ENCODE results near the gene ATXN1.

The ATXN1 gene

GRCh38 chr6:16596616-16597331 lies 164.5 kb downstream of the ATXN1 start:
- H3K4me1 ChIP-seq (ENCODE audit: low read depth, poor library complexity, severe bottlenecking), result peaks cover 8% of the 10 kb centered on the region
- no peaks in the 10 kb centered on the region for H4K20me1 ChIP-seq (ENCODE audit: insufficient read depth)
- H3K27ac ChIP-seq, result no peak overlapping the region
- no peak overlapping the region for H3K4me3 ChIP-seq (IDR thresholded peaks at IDR 0.05; ENCODE audit: insufficient read depth, low read depth, low read length)
- H3K36me3 ChIP-seq (ENCODE audit: insufficient read depth), result no peaks in the 10 kb centered on the region
- H3K9ac ChIP-seq, result no peak overlapping the region
- TF ChIP-seq, protein P1, sequence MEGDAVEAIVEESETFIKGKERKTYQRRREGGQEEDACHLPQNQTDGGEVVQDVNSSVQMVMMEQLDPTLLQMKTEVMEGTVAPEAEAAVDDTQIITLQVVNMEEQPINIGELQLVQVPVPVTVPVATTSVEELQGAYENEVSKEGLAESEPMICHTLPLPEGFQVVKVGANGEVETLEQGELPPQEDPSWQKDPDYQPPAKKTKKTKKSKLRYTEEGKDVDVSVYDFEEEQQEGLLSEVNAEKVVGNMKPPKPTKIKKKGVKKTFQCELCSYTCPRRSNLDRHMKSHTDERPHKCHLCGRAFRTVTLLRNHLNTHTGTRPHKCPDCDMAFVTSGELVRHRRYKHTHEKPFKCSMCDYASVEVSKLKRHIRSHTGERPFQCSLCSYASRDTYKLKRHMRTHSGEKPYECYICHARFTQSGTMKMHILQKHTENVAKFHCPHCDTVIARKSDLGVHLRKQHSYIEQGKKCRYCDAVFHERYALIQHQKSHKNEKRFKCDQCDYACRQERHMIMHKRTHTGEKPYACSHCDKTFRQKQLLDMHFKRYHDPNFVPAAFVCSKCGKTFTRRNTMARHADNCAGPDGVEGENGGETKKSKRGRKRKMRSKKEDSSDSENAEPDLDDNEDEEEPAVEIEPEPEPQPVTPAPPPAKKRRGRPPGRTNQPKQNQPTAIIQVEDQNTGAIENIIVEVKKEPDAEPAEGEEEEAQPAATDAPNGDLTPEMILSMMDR (conservative IDR thresholded peaks at IDR 0.05; ENCODE audit: low read depth, low read length), result no peak
- no peak overlapping the region for H3K4me2 ChIP-seq
- H2AFZ ChIP-seq (ENCODE audit: low read depth), result no peak overlapping the region
- H3K27me3 ChIP-seq (ENCODE audit: insufficient read depth, low read depth), result no peaks in the 10 kb centered on the region
- no peaks in the 10 kb centered on the region for H3K79me2 ChIP-seq (ENCODE audit: insufficient read depth, low read depth)

DNA sequence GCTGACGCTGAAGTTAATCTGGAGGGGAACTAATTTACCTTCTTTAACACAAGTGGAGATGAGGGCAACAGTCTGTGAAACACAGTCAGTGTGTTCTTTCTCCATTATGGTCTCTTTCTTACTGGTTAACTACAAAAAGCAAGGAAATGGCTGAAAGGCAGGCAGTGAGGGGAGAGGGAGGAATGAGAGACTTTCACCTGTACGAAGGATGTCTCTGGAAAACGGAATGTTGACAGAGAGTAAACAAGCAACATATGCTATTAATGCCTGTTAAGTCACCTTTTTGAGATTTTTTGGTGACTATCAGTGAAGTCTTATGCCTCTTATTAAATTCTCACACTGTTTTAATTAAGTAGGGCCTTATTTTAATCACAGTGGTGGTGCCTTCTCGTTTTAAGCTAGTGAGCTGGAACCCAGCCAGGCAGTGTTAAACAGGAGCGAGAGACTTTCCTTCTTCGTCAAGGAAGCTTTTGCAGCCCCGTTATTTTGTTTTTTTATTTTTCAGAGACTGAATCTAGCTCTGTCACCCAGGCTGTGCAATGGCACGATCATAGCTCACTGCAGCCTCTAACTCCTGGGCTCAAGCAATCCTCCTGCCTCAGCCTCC lies 165.6 kb downstream of the ATXN1 start:
- Histone ChIP-seq H3K4me1 (ENCODE audit: low read depth, poor library complexity, severe bottlenecking) (peaks cover 13% of the 10 kb centered on the region), H3K36me3 (ENCODE audit: insufficient read depth) (no peaks in the 10 kb centered on the region), H3K4me2 (no peak overlapping the region), H3K79me2 (ENCODE audit: insufficient read depth, low read depth) (no peaks in the 10 kb centered on the region), H2AFZ (ENCODE audit: low read depth) (no peak overlapping the region), H4K20me1 (ENCODE audit: insufficient read depth) (no peaks in the 10 kb centered on the region), H3K27me3 (ENCODE audit: insufficient read depth, low read depth) (no peaks in the 10 kb centered on the region), H3K27ac (no peak overlapping the region), H3K4me3 (IDR thresholded peaks at IDR 0.05; ENCODE audit: insufficient read depth, low read depth, low read length) (no peak overlapping the region), H3K9ac (no peak overlapping the region)
- TF ChIP-seq, protein P1 (conservative IDR thresholded peaks at IDR 0.05; ENCODE audit: low read depth, low read length), result no peak

- H4K20me1 ChIP-seq (ENCODE audit: insufficient read depth), result no peaks in the 10 kb centered on the region
- TF ChIP-seq, protein P1 (conservative IDR thresholded peaks at IDR 0.05; ENCODE audit: low read depth, low read length), result no peak
- no peaks in the 10 kb centered on the region for H3K79me2 ChIP-seq (ENCODE audit: insufficient read depth, low read depth)
- peaks cover 13% of the 10 kb centered on the region for H3K4me1 ChIP-seq (ENCODE audit: low read depth, poor library complexity, severe bottlenecking)
- no peaks in the 10 kb centered on the region for H3K27me3 ChIP-seq (ENCODE audit: insufficient read depth, low read depth)
- H3K27ac ChIP-seq, result no peak overlapping the region
- H2AFZ ChIP-seq (ENCODE audit: low read depth), result no peak overlapping the region
- H3K9ac ChIP-seq, result no peak overlapping the region
- no peaks in the 10 kb centered on the region for H3K36me3 ChIP-seq (ENCODE audit: insufficient read depth)
- H3K4me2 ChIP-seq, result no peak overlapping the region
- H3K4me3 ChIP-seq (IDR thresholded peaks at IDR 0.05; ENCODE audit: insufficient read depth, low read depth, low read length), result no peak overlapping the region
Measured at GRCh38 chr6:16594849-16595248, 166.4 kb downstream of the ATXN1 start.

DNA sequence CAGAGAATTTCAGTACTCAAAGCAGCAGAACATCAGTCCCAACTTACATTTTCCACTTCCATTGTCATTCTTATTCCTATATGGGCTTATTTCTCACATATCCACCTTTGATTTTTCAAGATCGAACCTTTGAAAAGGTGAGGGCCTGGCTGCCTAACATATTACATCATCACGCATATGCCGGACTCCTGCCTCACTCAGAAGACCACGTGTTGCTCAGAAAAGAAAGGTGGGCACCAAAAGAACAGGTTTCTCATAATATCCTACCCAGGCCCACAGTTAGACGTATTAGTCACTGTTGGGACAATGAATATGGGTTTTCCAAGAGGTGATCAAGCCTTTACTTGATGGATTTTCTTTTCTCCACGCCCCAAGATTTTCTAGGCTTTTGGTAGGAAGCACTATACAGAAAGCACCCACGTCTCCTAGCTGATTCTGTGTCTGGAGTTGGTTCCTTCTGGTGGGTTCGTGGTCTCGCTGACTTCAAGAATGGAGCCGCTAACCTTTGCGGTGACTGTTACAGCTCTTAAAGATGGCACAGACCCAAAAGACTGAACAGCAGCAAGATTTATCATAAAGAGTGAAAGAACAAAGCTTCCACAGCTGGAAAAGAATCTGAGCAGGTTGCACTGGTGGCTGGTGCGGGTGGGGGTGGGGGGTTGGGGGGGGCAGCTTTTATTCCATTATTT lies 168.9 kb downstream of the ATXN1 start:
- H3K4me3 ChIP-seq (IDR thresholded peaks at IDR 0.05; ENCODE audit: insufficient read depth, low read depth, low read length), result no peak overlapping the region
- H3K4me1 ChIP-seq (ENCODE audit: low read depth, poor library complexity, severe bottlenecking), result peaks cover 13% of the 10 kb centered on the region

More for the DNA sequence above, 168.9 kb downstream of the ATXN1 start:
- H3K36me3 ChIP-seq (ENCODE audit: insufficient read depth), result no peaks in the 10 kb centered on the region
- no peaks in the 10 kb centered on the region for H3K27me3 ChIP-seq (ENCODE audit: insufficient read depth, low read depth)
- no peaks in the 10 kb centered on the region for H4K20me1 ChIP-seq (ENCODE audit: insufficient read depth)
- TF ChIP-seq, protein P1 (conservative IDR thresholded peaks at IDR 0.05; ENCODE audit: low read depth, low read length), result no peak
- no peaks in the 10 kb centered on the region for H3K79me2 ChIP-seq (ENCODE audit: insufficient read depth, low read depth)
- no peak overlapping the region for H3K27ac ChIP-seq
- H2AFZ ChIP-seq (ENCODE audit: low read depth), result no peak overlapping the region
- H3K9ac ChIP-seq, result no peak overlapping the region
- H3K4me2 ChIP-seq, result peak overlapping the region; percentile 33

All from KMS-11 (cell line).